ENCODE results near the gene GPC1. TPM values are rescaled to one million over a fixed set of nuclear protein-coding genes. Genes with fewer than 3 reads are reported as not detected.

Gene GPC1
- total and polyA plus RNA-seq, 2 donors (not counting 3 experiments of a cell fraction or from before 2014, with no cell fraction given) = 9.6 to 31.1 TPM

DNA sequence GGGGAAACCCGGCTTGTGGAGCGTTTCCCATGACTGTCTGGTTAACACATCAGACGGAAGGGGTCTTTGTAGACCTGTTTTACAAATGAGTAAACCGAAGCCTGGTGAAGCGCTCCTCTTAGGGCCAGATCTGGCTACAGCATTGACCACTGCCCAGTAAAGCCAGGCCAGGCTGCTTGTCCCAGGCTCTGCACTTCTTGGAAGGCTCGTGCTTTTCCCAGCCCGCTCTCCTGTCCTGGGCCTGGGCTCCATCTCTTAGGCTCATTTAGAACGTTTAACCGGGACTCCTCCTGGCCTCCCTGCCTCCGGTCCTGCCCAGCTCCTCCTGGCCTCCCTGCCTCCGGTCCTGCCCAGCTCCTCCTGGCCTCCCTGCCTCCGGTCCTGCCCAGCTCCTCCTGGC is 4.8 kb downstream of the GPC1 start:
- no peaks in the 10 kb centered on the region for H4K20me1 ChIP-seq (replicated peaks; ENCODE audit: control insufficient read depth, extremely low read depth, insufficient read depth, low read length)

More for the DNA sequence above, 4.8 kb downstream of the GPC1 start:
- no peak overlapping the region for H2AFZ ChIP-seq (ENCODE audit: low read depth, low read length)
- CTCF ChIA-PET = no interaction called here
- no peak for TF ChIP-seq FOS (IDR thresholded peaks at IDR 0.05; ENCODE audit: borderline replicate concordance, insufficient read depth, low read length)
- no peak for TF ChIP-seq GATA2 (IDR thresholded peaks at IDR 0.05; ENCODE audit: insufficient read depth, insufficient read length, low read depth, low read length)
- TF ChIP-seq MYC (IDR thresholded peaks at IDR 0.05; ENCODE audit: low read depth, low read length) = no peak
- TF ChIP-seq, protein P1, sequence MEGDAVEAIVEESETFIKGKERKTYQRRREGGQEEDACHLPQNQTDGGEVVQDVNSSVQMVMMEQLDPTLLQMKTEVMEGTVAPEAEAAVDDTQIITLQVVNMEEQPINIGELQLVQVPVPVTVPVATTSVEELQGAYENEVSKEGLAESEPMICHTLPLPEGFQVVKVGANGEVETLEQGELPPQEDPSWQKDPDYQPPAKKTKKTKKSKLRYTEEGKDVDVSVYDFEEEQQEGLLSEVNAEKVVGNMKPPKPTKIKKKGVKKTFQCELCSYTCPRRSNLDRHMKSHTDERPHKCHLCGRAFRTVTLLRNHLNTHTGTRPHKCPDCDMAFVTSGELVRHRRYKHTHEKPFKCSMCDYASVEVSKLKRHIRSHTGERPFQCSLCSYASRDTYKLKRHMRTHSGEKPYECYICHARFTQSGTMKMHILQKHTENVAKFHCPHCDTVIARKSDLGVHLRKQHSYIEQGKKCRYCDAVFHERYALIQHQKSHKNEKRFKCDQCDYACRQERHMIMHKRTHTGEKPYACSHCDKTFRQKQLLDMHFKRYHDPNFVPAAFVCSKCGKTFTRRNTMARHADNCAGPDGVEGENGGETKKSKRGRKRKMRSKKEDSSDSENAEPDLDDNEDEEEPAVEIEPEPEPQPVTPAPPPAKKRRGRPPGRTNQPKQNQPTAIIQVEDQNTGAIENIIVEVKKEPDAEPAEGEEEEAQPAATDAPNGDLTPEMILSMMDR (IDR thresholded peaks at IDR 0.05; ENCODE audit: extremely low read depth in 1 of 2, insufficient read depth in 1 of 2, low read depth in 1 of 2, low read length in 2 of 2) = no peak
- no peak for TF ChIP-seq EZH2 (IDR thresholded peaks at IDR 0.05; ENCODE audit: borderline replicate concordance, low read depth, low read length, severe bottlenecking)
- TF ChIP-seq, protein P2, sequence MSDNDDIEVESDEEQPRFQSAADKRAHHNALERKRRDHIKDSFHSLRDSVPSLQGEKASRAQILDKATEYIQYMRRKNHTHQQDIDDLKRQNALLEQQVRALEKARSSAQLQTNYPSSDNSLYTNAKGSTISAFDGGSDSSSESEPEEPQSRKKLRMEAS (IDR thresholded peaks at IDR 0.05; ENCODE audit: insufficient read depth, insufficient read length) = no peak
- TF ChIP-seq POLR2AphosphoS5 (IDR thresholded peaks at IDR 0.05; ENCODE audit: insufficient read depth, low read depth, low read length) = no peak
- no peak for TF ChIP-seq JUN (IDR thresholded peaks at IDR 0.05; ENCODE audit: borderline replicate concordance, insufficient read depth, insufficient read length, low read depth)
- no peak for TF ChIP-seq POLR2A (IDR thresholded peaks at IDR 0.05; ENCODE audit: low read depth, low read length)
- H3K4me2 ChIP-seq (ENCODE audit: insufficient read depth, low read length) = no peak overlapping the region
- no peak overlapping the region for H3K9ac ChIP-seq (replicated peaks; ENCODE audit: extremely low read depth, insufficient read depth, low read length)
- H3K79me2 ChIP-seq (ENCODE audit: control insufficient read depth, insufficient read depth, low read length) = no peaks in the 10 kb centered on the region
- BruUV-seq (replicated peaks) = no TSS peak
- peaks cover 7 to 15% of the 10 kb centered on the region in 2 experiments for H3K27me3 ChIP-seq (ENCODE audit: control insufficient read depth in 2 of 2, insufficient read depth in 2 of 2, low read length in 2 of 2)
- H3K9me1 ChIP-seq (replicated peaks; ENCODE audit: control insufficient read depth, extremely low read depth, insufficient read depth, low read length) = no peaks in the 10 kb centered on the region
- POLR2A ChIA-PET = no interaction called here
- H3K4me3 ChIP-seq (replicated peaks in 1 of 3; ENCODE audit: insufficient read depth in 1 of 3, low read depth in 1 of 3, low read length in 3 of 3) = no peak overlapping the region
- intact Hi-C loops (cut with micrococcal nuclease) = no loop called here
- no peaks in the 10 kb centered on the region for H3K36me3 ChIP-seq (ENCODE audit: control insufficient read depth in 2 of 2, extremely low read depth in 1 of 2, insufficient read depth in 2 of 2, low read length in 2 of 2)
- dilution Hi-C loops (cut with MboI; ENCODE audit: extremely low pct_ligation_motif_present, low sequenced_read_pairs) = no loop called here
- DNase-seq (ENCODE audit: low read depth, low spot score) (no peak), FAIRE-seq (no peak)
- H3K27ac ChIP-seq (ENCODE audit: insufficient read depth, low read depth, low read length) = no peak overlapping the region
- no peaks in the 10 kb centered on the region for H3K4me1 ChIP-seq (ENCODE audit: control insufficient read depth, extremely low read depth, insufficient read depth, low read length)
- no peaks in the 10 kb centered on the region for H3K9me3 ChIP-seq (replicated peaks; ENCODE audit: control insufficient read depth, insufficient read depth, low read length)
